Prostate gland (tissue), 2 donors: ENCODE results near the gene RAD51B. TPM values are rescaled to one million over a fixed set of nuclear protein-coding genes. Genes with fewer than 3 reads are reported as not detected.

ENCODE experiments used
- DNase-seq: peaks from one replicate; pipeline ENCODE4 v3.0.0-alpha.2; 2019; ENCODE audit warnings: low spot score
- H3K27ac ChIP-seq, 2 donors: fragments of 200-600 bp; sonication (generic); 2 replicates each; pipeline ENCODE4 v1.5.1; 2017 to 2019
- H3K27me3 ChIP-seq: fragments of 200-600 bp; sonication (generic); replicated peaks from 2 replicates; pipeline ENCODE4 v1.5.1; 2019; ENCODE audit not compliant: insufficient read depth
- H3K36me3 ChIP-seq, 2 donors: fragments of 200-600 bp; sonication (generic); 1 replicate in 1 of 2; 2 replicates in 1 of 2; pipeline versions ENCODE4 v1.5.1 to v1.8.1; 2017 to 2019
- H3K4me1 ChIP-seq: fragments of 200-600 bp; sonication (generic); replicated peaks from 2 replicates; pipeline ENCODE4 v1.5.1; 2019
- H3K4me3 ChIP-seq, 2 donors: fragments of 200-600 bp; sonication (generic); 2 replicates each; pipeline ENCODE4 v1.5.1; 2017 to 2019
- H3K9me3 ChIP-seq: fragments of 200-600 bp; sonication (generic); 2 replicates; pipeline ENCODE4 v1.5.1; 2017
- CTCF ChIP-seq, 4 experiments: fragments of 200-600 bp in 2 of 4; fragments of 450-650 bp in 2 of 4; sonication (generic) in 2 of 4; IDR thresholded peaks; 1 replicate in 3 of 4; 2 replicates in 1 of 4; pipeline ENCODE4 v1.5.1; 2016 to 2019; ENCODE audit warnings: antibody characterized with exemption in 4 of 4, mild to moderate bottlenecking in 2 of 4, moderate library complexity in 2 of 4
- POLR2A ChIP-seq: fragments of 450-650 bp; IDR thresholded peaks from one replicate; pipeline ENCODE4 v1.6.1; 2016; ENCODE audit warnings: antibody characterized with exemption, mild to moderate bottlenecking
- POLR2AphosphoS5 ChIP-seq: sonication (generic); formaldehyde crosslinking; IDR thresholded peaks from one replicate; pipeline ENCODE4 v1.6.1; 2017; ENCODE audit warnings: antibody characterized with exemption
- WGBS: methylation state at CpG from one replicate; pipeline ENCODE4 v1.1.5; 2018; 5-methylcytosine and 5-hydroxymethylcytosine counted together
- intact Hi-C: fragments of 100-400 bp; cut with DNase I; formaldehyde crosslinking; loops from one replicate; pipeline ENCODE4 v1.14.2; 2022
- total RNA-seq, 2 donors: library from RNA; depleted of rRNA; stranded (reverse); fragments of >200 nt; gene quantifications; one replicate each; pipeline ENCODE4 v1.1.0, GENCODE V29; 2016

Gene RAD51B
- total RNA-seq, 2 donors from 2014 or later, result 14.9 to 35.8 TPM

- Histone ChIP-seq H3K27me3 (no peaks in the 10 kb centered on the region), H3K4me1 (no peaks in the 10 kb centered on the region), H3K4me3 (no peak overlapping the region), H3K9me3 (no peaks in the 10 kb centered on the region), H3K27ac (peak overlapping the region in 1 of 2 donors; percentile 9), H3K36me3 (no peaks in the 10 kb centered on the region)
- intact Hi-C loops, result no loop called here
- no peak for DNase-seq
- 13% methylated on average over 1 of the region's 1 CpG for WGBS
- no peak for TF ChIP-seq POLR2A
- TF ChIP-seq CTCF (IDR thresholded peaks at IDR 0.05), result no peak
- no peak for TF ChIP-seq POLR2AphosphoS5
These were observed 158.0 kb downstream of the RAD51B start for GRCh38 chr14:67977434-67978034.

- H3K27ac ChIP-seq, result no peak overlapping the region
- TF ChIP-seq POLR2A, result no peak
- TF ChIP-seq POLR2AphosphoS5, result no peak
- no peak for TF ChIP-seq CTCF (IDR thresholded peaks at IDR 0.05)
- H3K9me3 ChIP-seq, result no peaks in the 10 kb centered on the region
These were observed 159.2 kb downstream of the RAD51B start for GRCh38 chr14:67978749-67979148.

DNA sequence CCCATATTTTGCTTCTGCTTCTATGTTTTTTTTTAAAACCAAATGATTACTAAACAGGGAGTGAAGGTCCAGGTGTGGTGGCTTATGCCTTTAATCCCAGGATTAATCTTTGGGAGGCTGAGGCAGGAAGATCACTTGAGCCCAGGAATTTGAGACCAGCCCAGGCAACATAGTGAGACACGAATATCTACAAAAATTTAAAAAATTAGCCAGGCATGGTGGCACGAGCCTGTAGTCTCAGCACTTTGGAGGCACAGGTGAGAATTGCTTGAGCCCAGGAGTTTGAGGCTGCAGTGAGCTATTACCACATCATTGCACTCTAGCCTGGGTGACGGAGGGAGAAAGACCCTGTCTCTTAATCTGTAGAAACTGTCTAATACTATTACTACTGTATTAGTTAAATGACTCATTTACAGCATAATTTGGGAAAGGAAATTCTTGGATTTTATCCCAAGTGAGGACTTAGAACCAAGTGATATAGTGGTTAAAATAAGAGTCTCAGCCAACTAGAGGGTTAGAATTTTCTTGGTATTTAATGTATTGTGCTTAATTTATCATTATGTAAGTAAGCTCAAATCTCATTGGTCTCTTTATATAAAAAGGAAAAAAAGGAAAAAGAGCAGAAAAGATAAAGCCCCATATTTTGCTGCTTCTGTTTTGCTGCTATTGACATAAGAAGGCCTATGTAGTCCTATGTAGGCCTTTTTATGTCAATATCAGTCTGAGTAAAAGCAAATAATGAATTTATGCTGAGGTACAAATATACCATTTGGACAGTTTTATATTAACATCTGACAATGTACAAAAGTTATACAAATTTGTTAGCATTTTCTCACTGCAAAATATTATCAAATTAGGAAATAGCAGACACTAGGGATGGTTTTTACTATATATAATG lies 163.4 kb downstream of the RAD51B start:
- no peak for DNase-seq
- Histone ChIP-seq H3K27ac (no peak overlapping the region), H3K4me1 (no peaks in the 10 kb centered on the region), H3K36me3 (no peaks in the 10 kb centered on the region), H3K27me3 (no peaks in the 10 kb centered on the region), H3K4me3 (no peak overlapping the region), H3K9me3 (no peaks in the 10 kb centered on the region)
- WGBS, result 89% methylated on average over 3 of the region's 3 CpGs
- TF ChIP-seq CTCF (IDR thresholded peaks at IDR 0.05) (no peak), POLR2A (no peak), POLR2AphosphoS5 (no peak)
- intact Hi-C loops, result no loop called here

More at GRCh38 chr14:67978749-67979148, 159.2 kb downstream of the RAD51B start:
- DNase-seq, result no peak
- Histone ChIP-seq H3K27me3 (no peaks in the 10 kb centered on the region), H3K36me3 (no peaks in the 10 kb centered on the region), H3K4me3 (no peak overlapping the region), H3K4me1 (no peaks in the 10 kb centered on the region)
- intact Hi-C loops, result no loop called here

DNA sequence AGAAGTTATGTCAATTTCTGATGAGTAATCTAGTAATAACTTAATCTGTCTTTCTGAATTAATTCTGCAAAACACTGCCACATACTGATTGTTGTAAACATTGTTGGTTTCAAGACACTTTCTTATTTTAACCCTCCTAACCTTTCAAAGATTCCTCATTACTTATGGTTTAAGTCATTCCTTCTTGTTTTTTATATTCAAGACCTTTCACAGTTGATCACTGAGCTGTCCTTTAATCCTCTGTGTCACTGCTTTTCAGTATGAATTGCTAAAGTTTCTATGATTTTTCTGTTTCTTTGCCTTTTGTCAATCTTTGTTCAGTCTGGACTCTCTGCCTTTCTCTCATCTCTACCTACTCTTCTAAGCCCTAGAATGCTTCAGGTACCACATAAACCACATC lies 164.7 kb downstream of the RAD51B start:
- Histone ChIP-seq H3K4me1 (no peaks in the 10 kb centered on the region), H3K9me3 (no peaks in the 10 kb centered on the region), H3K4me3 (no peak overlapping the region), H3K27me3 (no peaks in the 10 kb centered on the region), H3K27ac (no peak overlapping the region), H3K36me3 (no peaks in the 10 kb centered on the region)
- intact Hi-C loops, result no loop called here
- DNase-seq, result no peak
- no peak for TF ChIP-seq POLR2A
- TF ChIP-seq CTCF (IDR thresholded peaks at IDR 0.05), result no peak
- TF ChIP-seq POLR2AphosphoS5, result no peak
